ENCODE results near the gene TACO1. TPM values are rescaled to one million over a fixed set of nuclear protein-coding genes. Genes with fewer than 3 reads are reported as not detected.

TACO1 gene
- total and polyA plus RNA-seq, 2 of the 4 experiments (the other 2 are of a cell fraction): 6.5 to 28.8 TPM

DNA sequence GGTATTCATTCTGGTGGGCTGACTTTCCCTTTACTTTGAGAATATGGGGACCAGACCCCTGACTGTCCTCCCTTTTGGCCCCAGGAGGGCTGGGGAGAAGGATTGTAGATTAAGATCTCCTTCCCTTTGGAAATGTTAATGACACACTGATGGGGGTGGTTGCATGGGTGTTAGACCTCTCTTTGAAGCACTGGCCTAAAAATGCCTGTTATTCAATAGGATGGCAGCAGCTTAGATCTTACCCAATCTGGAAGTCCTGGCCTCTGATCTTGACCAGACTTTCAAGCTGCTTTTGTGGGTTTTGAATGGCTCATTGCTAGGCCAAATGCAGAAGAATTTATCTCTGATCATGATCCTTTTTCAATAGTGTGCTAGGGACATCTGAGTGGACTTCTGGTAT, 47.2 kb downstream of the TACO1 start:
- Histone ChIP-seq H3K4me3 (ENCODE audit: insufficient read depth, low read depth, low read length) (no peak overlapping the region), H3K56ac (ENCODE audit: extremely low read depth, insufficient read depth, low read length) (no peak overlapping the region), H3K27me3 (ENCODE audit: control insufficient read depth, insufficient read depth, low read length) (no peaks in the 10 kb centered on the region), H2AK5ac (ENCODE audit: low read depth, low read length) (no peak overlapping the region), H3K27ac (ENCODE audit: insufficient read depth, low read length) (no peak overlapping the region), H4K91ac (ENCODE audit: insufficient read depth, low read depth, low read length) (no peak overlapping the region), H3K23ac (ENCODE audit: low read depth, low read length) (no peak overlapping the region), H3K36me3 (ENCODE audit: control insufficient read depth, insufficient read depth, low read length) (peaks cover 11% of the 10 kb centered on the region), H2BK120ac (ENCODE audit: low read depth, low read length) (no peak overlapping the region), H2AK9ac (replicated peaks; ENCODE audit: low read depth, low read length, poor library complexity) (no peak overlapping the region), H4K5ac (ENCODE audit: low read depth, low read length) (no peak overlapping the region), H2BK20ac (ENCODE audit: low read depth, low read length) (no peak overlapping the region), H3K14ac (replicated peaks; ENCODE audit: low read depth, low read length) (no peak overlapping the region), H3K4me1 (ENCODE audit: control insufficient read depth, insufficient read depth, low read length) (peaks cover 5% of the 10 kb centered on the region), H3K9ac (ENCODE audit: low read depth, low read length) (no peak overlapping the region), H2BK5ac (ENCODE audit: low read depth, low read length, poor library complexity, severe bottlenecking) (no peak overlapping the region), H3K79me1 (ENCODE audit: low read depth in 1 of 2, low read length in 2 of 2) (peaks cover 4 to 10% of the 10 kb centered on the region in 2 experiments; a peak in 2 of 4 replicates), H4K8ac (ENCODE audit: low read depth in 2 of 2, low read length in 2 of 2) (no peak overlapping the region), H2BK15ac (ENCODE audit: low read depth, low read length) (no peak overlapping the region), H4K20me1 (ENCODE audit: insufficient read depth, low read length) (peaks cover 12% of the 10 kb centered on the region; the same call in 1 of the 2 replicates), H3K4ac (ENCODE audit: low read depth, low read length) (no peak overlapping the region), H3K4me2 (ENCODE audit: low read depth, low read length) (no peak overlapping the region), H3K18ac (ENCODE audit: low read depth, low read length) (no peak overlapping the region), H3K9me3 (ENCODE audit: control insufficient read depth, insufficient read depth, low read length) (no peaks in the 10 kb centered on the region), H2AFZ (replicated peaks; ENCODE audit: low read length, poor library complexity) (no peak overlapping the region), H3K9me1 (ENCODE audit: insufficient read depth, low read length) (peaks cover 8% of the 10 kb centered on the region; the same call in 1 of the 2 replicates)
- intact Hi-C loops (cut with micrococcal nuclease): no loop called here
- ATAC-seq (ENCODE audit: low read depth): no peak
- in situ Hi-C loops (cut with MboI; ENCODE audit: low sequenced_read_pairs): no loop called here
- TF ChIP-seq CEBPB (IDR thresholded peaks at IDR 0.05; ENCODE audit: low read depth, low read length) (no peak), CHD1 (IDR thresholded peaks at IDR 0.05; ENCODE audit: low read depth, low read length) (no peak), RCOR1 (IDR thresholded peaks at IDR 0.05; ENCODE audit: insufficient replicate concordance, low read length) (no peak), NFE2L2 (IDR thresholded peaks at IDR 0.05; ENCODE audit: low read depth, low read length) (no peak), SMC3 (IDR thresholded peaks at IDR 0.05; ENCODE audit: low read depth, low read length) (no peak), RAD21 (IDR thresholded peaks at IDR 0.05; ENCODE audit: low read length) (no peak), BHLHE40 (IDR thresholded peaks at IDR 0.05; ENCODE audit: low read depth, low read length) (no peak), MAZ (IDR thresholded peaks at IDR 0.05; ENCODE audit: borderline replicate concordance, low read depth, low read length) (no peak), RFX5 (IDR thresholded peaks at IDR 0.05; ENCODE audit: low read depth, low read length) (no peak), MAFK (IDR thresholded peaks at IDR 0.05; ENCODE audit: low read depth, low read length) (no peak), MXI1 (IDR thresholded peaks at IDR 0.05; ENCODE audit: borderline replicate concordance, low read depth, low read length) (no peak), POLR2A (IDR thresholded peaks at IDR 0.05; ENCODE audit: low read depth, low read length) (no peak)
- TF ChIP-seq, protein P1, sequence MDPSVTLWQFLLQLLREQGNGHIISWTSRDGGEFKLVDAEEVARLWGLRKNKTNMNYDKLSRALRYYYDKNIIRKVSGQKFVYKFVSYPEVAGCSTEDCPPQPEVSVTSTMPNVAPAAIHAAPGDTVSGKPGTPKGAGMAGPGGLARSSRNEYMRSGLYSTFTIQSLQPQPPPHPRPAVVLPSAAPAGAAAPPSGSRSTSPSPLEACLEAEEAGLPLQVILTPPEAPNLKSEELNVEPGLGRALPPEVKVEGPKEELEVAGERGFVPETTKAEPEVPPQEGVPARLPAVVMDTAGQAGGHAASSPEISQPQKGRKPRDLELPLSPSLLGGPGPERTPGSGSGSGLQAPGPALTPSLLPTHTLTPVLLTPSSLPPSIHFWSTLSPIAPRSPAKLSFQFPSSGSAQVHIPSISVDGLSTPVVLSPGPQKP (IDR thresholded peaks at IDR 0.05; ENCODE audit: borderline replicate concordance, low read depth, low read length): no peak
- TF ChIP-seq, protein P2, sequence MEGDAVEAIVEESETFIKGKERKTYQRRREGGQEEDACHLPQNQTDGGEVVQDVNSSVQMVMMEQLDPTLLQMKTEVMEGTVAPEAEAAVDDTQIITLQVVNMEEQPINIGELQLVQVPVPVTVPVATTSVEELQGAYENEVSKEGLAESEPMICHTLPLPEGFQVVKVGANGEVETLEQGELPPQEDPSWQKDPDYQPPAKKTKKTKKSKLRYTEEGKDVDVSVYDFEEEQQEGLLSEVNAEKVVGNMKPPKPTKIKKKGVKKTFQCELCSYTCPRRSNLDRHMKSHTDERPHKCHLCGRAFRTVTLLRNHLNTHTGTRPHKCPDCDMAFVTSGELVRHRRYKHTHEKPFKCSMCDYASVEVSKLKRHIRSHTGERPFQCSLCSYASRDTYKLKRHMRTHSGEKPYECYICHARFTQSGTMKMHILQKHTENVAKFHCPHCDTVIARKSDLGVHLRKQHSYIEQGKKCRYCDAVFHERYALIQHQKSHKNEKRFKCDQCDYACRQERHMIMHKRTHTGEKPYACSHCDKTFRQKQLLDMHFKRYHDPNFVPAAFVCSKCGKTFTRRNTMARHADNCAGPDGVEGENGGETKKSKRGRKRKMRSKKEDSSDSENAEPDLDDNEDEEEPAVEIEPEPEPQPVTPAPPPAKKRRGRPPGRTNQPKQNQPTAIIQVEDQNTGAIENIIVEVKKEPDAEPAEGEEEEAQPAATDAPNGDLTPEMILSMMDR (conservative IDR thresholded peaks at IDR 0.05; ENCODE audit: low read depth, low read length): no peak
- DNase-seq: no peak
- dilution Hi-C loops (cut with HindIII; ENCODE audit: low sequenced_read_pairs, unreplicated experiment): no loop called here
- ChIA-PET CTCF (no interaction called here), POLR2A (ENCODE audit: unreplicated experiment) (no interaction called here)
- BruUV-seq (replicated peaks): no TSS peak
